Activated B cell treated with CpG ODN at 0.5 μM for 24 hours (primary cell): ENCODE measurements around the gene UBN1. TPM values are rescaled to one million over a fixed set of nuclear protein-coding genes. Genes with fewer than 3 reads are reported as not detected.

Experiments used
- ATAC-seq: fragments of 200-7000 bp; cut with Tn5 transposase; one replicate; pipeline ENCODE4 v1.10.0; 2021; ENCODE audit warnings: low read depth, mild to moderate bottlenecking, moderate library complexity
- CTCF ChIA-PET: fragments of 350-600 bp; sonication (Branson Sonifier 250); formaldehyde crosslinking; loops from one replicate; lab custom pipeline; 2021; ENCODE audit warnings: antibody characterized with exemption; lab: Charles Lee
- POLR2A ChIA-PET: fragments of 350-600 bp; sonication (Branson Sonifier 250); formaldehyde crosslinking; loops from one replicate; lab custom pipeline; 2021; ENCODE audit warnings: antibody characterized with exemption; lab: Charles Lee
- DNase-seq: peaks from one replicate; pipeline ENCODE4 v3.0.0; 2022
- H3K27ac Mint-ChIP-seq: one replicate; pipeline ENCODE4 v1.8.0; 2020; ENCODE audit warnings: mixed read lengths
- H3K27me3 Mint-ChIP-seq: one replicate; pipeline ENCODE4 v1.8.0; 2021; ENCODE audit warnings: mixed read lengths
- H3K36me3 Mint-ChIP-seq: one replicate; pipeline ENCODE4 v1.8.0; 2021; ENCODE audit warnings: low read depth, mixed read lengths
- H3K4me1 Mint-ChIP-seq: one replicate; pipeline ENCODE4 v1.8.0; 2021; ENCODE audit warnings: mixed read lengths
- H3K4me3 Mint-ChIP-seq: one replicate; pipeline ENCODE4 v1.8.0; 2020; ENCODE audit warnings: mild to moderate bottlenecking, mixed read lengths
- H3K9me3 Mint-ChIP-seq: one replicate; pipeline ENCODE4 v1.8.0; 2020; ENCODE audit warnings: mixed read lengths
- intact Hi-C: fragments of 100-400 bp; cut with micrococcal nuclease; formaldehyde crosslinking; loops from one replicate; pipeline ENCODE4 v1.15.1; 2024
- total RNA-seq: library from RNA; stranded (reverse); gene quantifications from 2 replicates; pipeline ENCODE4 v1.2.3, GENCODE V29; 2022
- TF ChIP-seq, protein P1 (sequence below): fragments of 200-600 bp; IDR thresholded peaks from one replicate; pipeline ENCODE4 v1.8.0; 2022; ENCODE audit warnings: antibody characterized with exemption, mild to moderate bottlenecking

Gene UBN1
- total RNA-seq, 1 donor from 2014 or later = 36.1 TPM

DNA sequence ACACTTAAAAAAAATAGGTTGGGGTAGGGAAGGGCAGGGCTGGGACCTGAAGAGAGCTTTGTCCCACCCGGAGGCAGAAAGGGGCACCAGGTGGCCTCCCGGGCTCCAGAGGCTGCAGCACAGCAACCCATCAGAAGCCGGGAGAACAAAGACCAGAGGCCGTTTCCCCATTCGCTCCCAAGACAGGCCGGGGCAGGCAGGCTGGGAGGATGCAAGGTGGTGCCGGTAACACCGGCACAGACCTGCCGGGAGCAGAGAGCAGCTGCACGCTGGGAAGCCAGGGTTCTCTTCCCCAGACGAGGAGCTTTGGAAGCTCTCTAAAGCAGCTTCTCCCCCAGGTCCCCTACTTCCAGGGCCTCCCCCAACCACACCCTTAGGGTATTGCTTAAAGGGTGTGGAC lies 84.1 kb downstream of the UBN1 start:
- CTCF ChIA-PET = no interaction called here
- DNase-seq (no peak), ATAC-seq (no peak)
- Mint-ChIP-seq H3K9me3 (peaks cover 5% of the 10 kb centered on the region), H3K4me1 (peaks cover 2% of the 10 kb centered on the region), H3K4me3 (no peak overlapping the region), H3K27me3 (peaks cover 21% of the 10 kb centered on the region), H3K27ac (no peak overlapping the region), H3K36me3 (peaks cover 2% of the 10 kb centered on the region)
- intact Hi-C loops = no loop called here
- POLR2A ChIA-PET = no interaction called here
- TF ChIP-seq, protein P1, sequence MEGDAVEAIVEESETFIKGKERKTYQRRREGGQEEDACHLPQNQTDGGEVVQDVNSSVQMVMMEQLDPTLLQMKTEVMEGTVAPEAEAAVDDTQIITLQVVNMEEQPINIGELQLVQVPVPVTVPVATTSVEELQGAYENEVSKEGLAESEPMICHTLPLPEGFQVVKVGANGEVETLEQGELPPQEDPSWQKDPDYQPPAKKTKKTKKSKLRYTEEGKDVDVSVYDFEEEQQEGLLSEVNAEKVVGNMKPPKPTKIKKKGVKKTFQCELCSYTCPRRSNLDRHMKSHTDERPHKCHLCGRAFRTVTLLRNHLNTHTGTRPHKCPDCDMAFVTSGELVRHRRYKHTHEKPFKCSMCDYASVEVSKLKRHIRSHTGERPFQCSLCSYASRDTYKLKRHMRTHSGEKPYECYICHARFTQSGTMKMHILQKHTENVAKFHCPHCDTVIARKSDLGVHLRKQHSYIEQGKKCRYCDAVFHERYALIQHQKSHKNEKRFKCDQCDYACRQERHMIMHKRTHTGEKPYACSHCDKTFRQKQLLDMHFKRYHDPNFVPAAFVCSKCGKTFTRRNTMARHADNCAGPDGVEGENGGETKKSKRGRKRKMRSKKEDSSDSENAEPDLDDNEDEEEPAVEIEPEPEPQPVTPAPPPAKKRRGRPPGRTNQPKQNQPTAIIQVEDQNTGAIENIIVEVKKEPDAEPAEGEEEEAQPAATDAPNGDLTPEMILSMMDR = no peak

Other genes starting within 250 kb of the UBN1 start
- gene UBALD1, start 232.6 kb upstream of the UBN1 start, total RNA-seq = 17.2 and 23.4 TPM in 2 replicates
- 69.6 and 88.6 TPM in 2 replicates for gene MGRN1, start 222.7 kb upstream of the UBN1 start, total RNA-seq
- gene NUDT16L1, start 153.9 kb upstream of the UBN1 start, total RNA-seq = 32.0 and 32.9 TPM in 2 replicates
- gene ANKS3, start 113.2 kb upstream of the UBN1 start, total RNA-seq = 17.9 and 21.9 TPM in 2 replicates
- gene DNAAF8, start 112.9 kb upstream of the UBN1 start, total RNA-seq = 0.29 and 0.31 TPM in 2 replicates
- gene ZNF500, start 80.3 kb upstream of the UBN1 start, total RNA-seq = 14.3 and 19.1 TPM in 2 replicates
- not detected in 2 replicates for gene SEPTIN12, start 59.1 kb upstream of the UBN1 start, total RNA-seq
- gene SMIM22, start 52.1 kb upstream of the UBN1 start, total RNA-seq = not detected in 2 replicates
- 5.4 and 6.8 TPM in 2 replicates for gene ROGDI, start 44.8 kb upstream of the UBN1 start, total RNA-seq
- 138 and 156 TPM in 2 replicates for gene GLYR1, start 193 bp upstream of the UBN1 start, total RNA-seq
- gene PPL, start 89.7 kb downstream of the UBN1 start, total RNA-seq = 0.04 TPM in 1 of 2 replicates, not detected in the other
- gene SEC14L5, start 110.8 kb downstream of the UBN1 start, total RNA-seq = not detected in 2 replicates
- gene NAGPA, start 186.5 kb downstream of the UBN1 start, total RNA-seq = 23.8 and 24.2 TPM in 2 replicates
- not detected in 2 replicates for gene C16orf89, start 218.5 kb downstream of the UBN1 start, total RNA-seq
- 25.8 and 28.2 TPM in 2 replicates for gene ALG1, start 224.4 kb downstream of the UBN1 start, total RNA-seq